ENCODE data around the gene DOCK10. TPM values are rescaled to one million over a fixed set of nuclear protein-coding genes. Genes with fewer than 3 reads are reported as not detected.
A peak's percentile ranks its signal among the peaks of the same experiment; 100 is the strongest.
"Not testable (repeated sequence)": the region's sequence is repeated elsewhere in the genome, so short reads cannot be mapped to it uniquely, and the experiment has no call there.

DOCK10 gene
- total and polyA plus RNA-seq, 2 donors (not counting 3 experiments of a cell fraction or from before 2014, with no cell fraction given): 5.8 to 23.0 TPM

DNA sequence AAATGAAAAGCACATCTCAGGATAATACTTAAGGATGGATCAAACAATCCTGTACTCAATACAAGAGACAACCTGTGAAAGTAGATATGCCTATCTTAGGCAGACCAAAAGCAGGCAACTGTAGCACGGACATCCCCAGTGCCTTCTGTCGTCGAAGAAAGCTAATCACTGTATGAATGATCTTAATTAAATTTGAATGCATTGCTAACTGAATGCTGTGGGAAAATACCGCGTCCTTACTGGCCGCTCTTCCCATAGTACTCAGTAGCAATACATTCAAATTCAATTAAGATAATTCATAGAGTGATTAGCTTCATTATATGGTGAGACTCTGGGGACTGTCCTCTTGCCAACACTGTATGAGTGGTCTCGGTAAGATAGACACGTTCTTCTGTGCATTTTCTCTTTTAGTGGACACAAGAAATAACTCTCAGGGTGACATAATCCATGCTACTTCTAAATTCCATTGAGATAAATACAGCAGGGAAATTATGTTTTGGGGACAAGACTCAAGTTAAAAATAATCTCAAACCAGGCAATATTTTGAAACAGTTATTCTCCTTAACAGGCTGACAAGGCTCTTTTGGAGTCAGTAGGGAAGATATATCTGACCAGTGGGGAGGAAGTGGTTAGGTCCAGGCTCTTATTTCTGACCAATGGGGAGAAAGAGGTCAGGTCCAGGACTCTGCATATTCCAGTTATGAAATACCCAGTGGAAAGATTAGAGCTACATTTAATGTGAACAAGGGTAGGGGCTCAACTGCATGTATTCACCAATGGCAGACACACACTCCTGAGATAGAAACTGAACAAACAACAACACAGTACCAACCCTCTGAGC, 97.3 kb downstream of the DOCK10 start:
- peaks cover 66% of the 10 kb centered on the region for H3K4me1 ChIP-seq (ENCODE audit: control insufficient read depth, extremely low read depth, insufficient read depth, low read length)
- TF ChIP-seq, protein P1, sequence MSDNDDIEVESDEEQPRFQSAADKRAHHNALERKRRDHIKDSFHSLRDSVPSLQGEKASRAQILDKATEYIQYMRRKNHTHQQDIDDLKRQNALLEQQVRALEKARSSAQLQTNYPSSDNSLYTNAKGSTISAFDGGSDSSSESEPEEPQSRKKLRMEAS (IDR thresholded peaks at IDR 0.05; ENCODE audit: insufficient read depth, insufficient read length): no peak
- peak overlapping the region in 2 of 3 experiments; percentile 93 to 95 for H3K4me3 ChIP-seq (replicated peaks in 1 of 3; ENCODE audit: insufficient read depth in 1 of 3, low read depth in 1 of 3, low read length in 3 of 3)
- peak overlapping the region; percentile 100 for H3K4me2 ChIP-seq (ENCODE audit: insufficient read depth, low read length)
- no peaks in the 10 kb centered on the region for H3K9me3 ChIP-seq (replicated peaks; ENCODE audit: control insufficient read depth, insufficient read depth, low read length)
- dilution Hi-C loops (cut with MboI; ENCODE audit: extremely low pct_ligation_motif_present, low sequenced_read_pairs) (no loop called here), intact Hi-C loops (cut with micrococcal nuclease) (loop anchor here (10.0 kb wide), 1 partner anchor 1000 kb away; the partner anchor contains the start of gene WDFY1)
- H3K79me2 ChIP-seq (ENCODE audit: control insufficient read depth, insufficient read depth, low read length): peaks cover 63% of the 10 kb centered on the region
- BruUV-seq (replicated peaks): no TSS peak
- H3K27ac ChIP-seq (ENCODE audit: insufficient read depth, low read depth, low read length): no peak overlapping the region
- H3K27me3 ChIP-seq (ENCODE audit: control insufficient read depth in 2 of 2, insufficient read depth in 2 of 2, low read length in 2 of 2): no peaks in the 10 kb centered on the region
- CTCF ChIA-PET: no interaction called here
- FAIRE-seq: no peak
- H3K9me1 ChIP-seq (replicated peaks; ENCODE audit: control insufficient read depth, extremely low read depth, insufficient read depth, low read length): no peaks in the 10 kb centered on the region
- no peak overlapping the region for H2AFZ ChIP-seq (ENCODE audit: low read depth, low read length)
- H3K9ac ChIP-seq (replicated peaks; ENCODE audit: extremely low read depth, insufficient read depth, low read length): no peak overlapping the region
- no peak for DNase-seq (ENCODE audit: low read depth, low spot score)
- H4K20me1 ChIP-seq (replicated peaks; ENCODE audit: control insufficient read depth, extremely low read depth, insufficient read depth, low read length): no peaks in the 10 kb centered on the region
- H3K36me3 ChIP-seq (ENCODE audit: control insufficient read depth in 2 of 2, extremely low read depth in 1 of 2, insufficient read depth in 2 of 2, low read length in 2 of 2): no peaks in the 10 kb centered on the region
- POLR2A ChIA-PET: no interaction called here

- BruUV-seq (replicated peaks); H3K9ac ChIP-seq (replicated peaks; ENCODE audit: extremely low read depth, insufficient read depth, low read length); H3K36me3 ChIP-seq (ENCODE audit: control insufficient read depth in 2 of 2, extremely low read depth in 1 of 2, insufficient read depth in 2 of 2, low read length in 2 of 2); H3K9me1 ChIP-seq (replicated peaks; ENCODE audit: control insufficient read depth, extremely low read depth, insufficient read depth, low read length); CTCF ChIA-PET; DNase-seq (ENCODE audit: low read depth, low spot score); FAIRE-seq; H2AFZ ChIP-seq (ENCODE audit: low read depth, low read length); dilution Hi-C loops (cut with MboI; ENCODE audit: extremely low pct_ligation_motif_present, low sequenced_read_pairs); H3K4me3 ChIP-seq (replicated peaks in 1 of 3; ENCODE audit: insufficient read depth in 1 of 3, low read depth in 1 of 3, low read length in 3 of 3); H3K9me3 ChIP-seq (replicated peaks; ENCODE audit: control insufficient read depth, insufficient read depth, low read length); H4K20me1 ChIP-seq (replicated peaks; ENCODE audit: control insufficient read depth, extremely low read depth, insufficient read depth, low read length); POLR2A ChIA-PET; H3K27me3 ChIP-seq (ENCODE audit: control insufficient read depth in 2 of 2, insufficient read depth in 2 of 2, low read length in 2 of 2); H3K27ac ChIP-seq (ENCODE audit: insufficient read depth, low read depth, low read length): not testable (repeated sequence)
- peak overlapping the region; percentile 65 for H3K4me2 ChIP-seq (ENCODE audit: insufficient read depth, low read length)
- intact Hi-C loops (cut with micrococcal nuclease): loop anchor here (10.0 kb wide), 1 partner anchor 999 kb away; the partner anchor contains the start of gene WDFY1
- peaks cover 72% of the 10 kb centered on the region for H3K4me1 ChIP-seq (ENCODE audit: control insufficient read depth, extremely low read depth, insufficient read depth, low read length)
- H3K79me2 ChIP-seq (ENCODE audit: control insufficient read depth, insufficient read depth, low read length): peaks cover 67% of the 10 kb centered on the region
Measured at GRCh38 chr2:224943601-224944041, 98.6 kb downstream of the DOCK10 start.
